ENCODE data around the gene KCNH5.
A peak's percentile ranks its signal among the peaks of the same experiment; 100 is the strongest.

The KCNH5 gene

DNA sequence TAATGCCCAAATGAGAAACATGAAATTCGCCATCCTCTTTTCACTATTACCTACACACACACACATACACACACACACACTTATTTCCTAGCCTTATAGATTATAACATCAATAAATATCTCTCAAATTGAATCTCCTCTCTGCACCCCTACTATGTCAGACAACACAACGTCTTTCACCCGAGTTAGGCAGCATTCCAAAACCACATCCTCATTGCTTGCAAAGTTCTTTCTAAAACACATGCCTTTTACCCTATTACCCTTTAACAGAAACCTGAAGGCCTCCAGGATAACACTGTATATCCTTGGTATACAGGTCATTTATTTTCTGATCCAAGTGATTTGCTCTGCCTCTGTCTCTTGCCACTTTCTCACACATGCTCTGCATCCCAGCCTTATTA lies 56.3 kb downstream of the KCNH5 start:
- peak; percentile 12 for DNase-seq (ENCODE audit: low read depth)

DNA sequence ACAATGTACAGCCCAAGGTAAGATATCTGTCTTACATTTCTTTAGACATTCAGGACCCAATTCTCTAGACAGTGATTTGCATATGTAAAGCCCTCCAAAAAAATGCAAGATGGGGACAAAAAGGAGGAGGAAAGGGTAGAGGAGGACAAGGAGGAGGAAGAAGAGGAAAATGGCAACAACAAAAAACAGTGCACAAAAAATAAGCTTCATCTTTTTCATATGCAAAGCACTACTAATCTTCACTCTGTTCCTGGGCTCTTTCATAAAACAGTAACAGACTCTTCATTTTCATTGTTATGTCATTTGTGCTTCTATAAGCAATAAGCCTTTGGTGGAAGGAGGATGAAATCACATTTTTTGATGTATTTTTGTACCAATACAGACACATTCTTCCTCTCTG lies 61.4 kb downstream of the KCNH5 start:
- no peak for DNase-seq (ENCODE audit: low read depth)

DNA sequence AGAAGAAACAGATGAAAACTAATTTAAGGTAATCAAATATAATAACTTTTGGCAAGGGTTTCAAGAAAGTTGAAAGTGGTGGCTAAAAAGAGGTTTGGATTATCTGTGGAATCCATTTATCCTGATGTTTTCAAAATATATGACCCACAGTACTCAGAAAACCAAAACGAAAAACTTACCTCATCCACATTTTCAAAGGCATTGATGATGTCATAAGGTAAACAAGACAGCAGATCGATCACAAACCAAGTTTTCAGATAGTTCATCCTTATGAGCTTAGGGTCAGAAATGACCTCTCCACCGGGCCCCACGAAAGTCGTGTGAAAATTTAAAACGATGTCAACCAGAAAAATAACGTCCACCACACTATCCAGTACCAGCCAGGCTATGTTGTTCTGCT lies 64.6 kb downstream of the KCNH5 start:
- DNase-seq (ENCODE audit: low read depth) = no peak

DNA sequence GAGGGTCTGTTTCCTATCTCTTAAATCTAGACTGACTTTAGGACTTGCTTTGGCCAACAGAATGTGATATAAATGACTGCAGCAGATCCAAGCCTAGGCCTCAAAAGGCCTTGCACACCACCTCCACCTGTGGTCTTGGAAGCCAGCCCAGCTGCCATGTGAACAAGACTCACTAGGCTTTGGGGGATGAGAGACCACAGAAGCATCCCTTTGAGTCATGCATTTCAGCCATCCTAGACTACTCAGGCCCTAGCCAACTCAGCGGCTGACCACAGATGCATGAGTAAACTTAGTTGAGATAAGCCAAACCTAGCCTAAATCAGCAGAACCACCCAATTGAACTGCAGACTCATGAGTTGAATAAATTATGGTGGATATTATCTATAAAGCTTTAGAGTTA lies 87.7 kb downstream of the KCNH5 start:
- peak; percentile 92 for DNase-seq (ENCODE audit: low read depth)

DNA sequence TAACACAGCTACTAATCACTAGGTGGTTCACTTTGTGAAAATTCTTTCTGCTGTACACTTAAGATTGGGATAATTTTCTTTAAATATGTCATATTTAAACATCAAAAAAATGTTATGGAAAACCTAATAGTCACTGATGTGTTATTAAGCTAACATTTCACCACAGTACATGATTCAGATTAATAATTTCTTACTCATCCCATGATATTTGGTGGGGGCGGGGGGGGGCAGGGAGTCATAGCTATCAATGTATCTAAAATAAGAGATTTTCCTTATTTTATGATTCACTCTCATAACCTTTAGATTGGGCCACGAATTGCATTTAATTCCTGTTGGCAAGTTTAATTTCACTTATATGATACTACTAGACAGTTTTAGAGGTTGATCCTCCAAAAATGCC lies 88.8 kb downstream of the KCNH5 start:
- DNase-seq (ENCODE audit: low read depth) = no peak

DNA sequence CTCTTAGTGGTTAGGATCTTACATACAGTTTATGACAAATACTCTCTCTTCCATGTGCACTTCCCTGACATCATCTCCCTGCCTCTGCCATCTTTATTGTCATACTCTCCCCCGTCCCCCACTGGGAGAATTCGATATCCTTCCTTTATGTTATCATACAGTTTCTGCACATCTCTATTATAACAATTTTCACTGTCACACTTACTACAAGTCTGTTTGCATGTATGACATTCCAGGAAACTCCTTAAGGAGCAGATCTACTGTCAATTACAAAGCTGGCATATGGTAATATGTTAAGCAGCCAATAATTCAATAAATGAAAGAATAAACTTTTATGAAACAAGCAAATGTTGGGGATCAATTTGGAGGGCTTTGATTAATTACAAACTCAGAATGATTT lies 91.1 kb downstream of the KCNH5 start:
- no peak for DNase-seq (ENCODE audit: low read depth)

DNA sequence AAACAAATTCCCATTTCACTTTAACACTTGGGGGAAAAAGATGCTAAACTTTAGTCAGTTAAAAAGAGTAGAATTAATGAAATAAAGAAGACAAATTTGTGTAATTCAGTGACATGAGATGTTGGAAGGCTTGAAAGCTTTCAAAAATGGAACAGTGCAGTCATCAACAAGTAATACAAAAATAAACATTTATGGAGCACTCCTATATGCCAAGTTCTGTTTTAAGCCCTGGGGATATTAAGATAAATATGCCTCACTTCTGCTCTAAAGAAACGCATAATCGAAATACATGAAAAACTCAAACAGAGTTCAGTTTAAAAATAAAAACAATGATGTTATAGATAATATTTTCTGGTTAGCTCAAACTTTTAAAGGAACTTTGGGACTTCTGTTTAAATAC lies 93.0 kb downstream of the KCNH5 start:
- no peak for DNase-seq (ENCODE audit: low read depth)

DNA sequence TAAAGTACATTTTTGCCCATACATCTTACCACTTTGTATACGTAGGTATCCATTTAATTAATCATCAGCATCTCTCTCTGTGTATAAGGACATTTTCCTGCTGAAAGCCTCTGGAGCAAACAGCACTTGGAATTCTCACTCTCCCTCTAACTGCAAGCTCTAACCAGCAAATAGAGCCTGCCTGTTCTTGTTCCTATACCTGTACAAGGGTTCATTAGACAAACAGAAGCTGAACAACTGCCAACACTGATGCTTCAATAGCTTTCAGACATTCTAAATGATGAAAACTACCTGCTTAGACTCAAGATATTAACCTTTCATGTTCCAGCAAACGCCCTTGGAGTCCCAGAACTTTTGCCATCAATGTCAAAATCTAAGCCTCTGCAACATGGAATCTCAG lies 98.0 kb downstream of the KCNH5 start:
- no peak for DNase-seq (ENCODE audit: low read depth)

DNA sequence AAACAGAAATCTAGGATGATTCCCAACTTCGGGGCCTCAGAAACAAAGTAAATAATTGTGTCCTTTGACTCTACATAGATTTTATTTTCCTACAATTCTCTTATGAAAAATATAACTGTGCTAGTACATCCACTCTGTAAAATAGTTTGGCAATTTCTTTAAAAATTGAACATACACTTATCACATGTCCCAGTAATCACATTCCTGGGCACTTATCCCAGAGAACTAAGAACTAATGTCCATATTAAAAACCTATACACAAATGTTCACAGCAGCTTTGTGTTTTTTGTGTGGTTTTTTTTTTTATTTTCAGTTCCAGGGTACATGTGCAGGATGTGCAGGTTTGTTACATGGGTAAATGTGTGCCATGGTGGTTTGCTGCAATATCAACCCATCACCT lies 99.0 kb downstream of the KCNH5 start:
- DNase-seq (ENCODE audit: low read depth) = no peak

DNA sequence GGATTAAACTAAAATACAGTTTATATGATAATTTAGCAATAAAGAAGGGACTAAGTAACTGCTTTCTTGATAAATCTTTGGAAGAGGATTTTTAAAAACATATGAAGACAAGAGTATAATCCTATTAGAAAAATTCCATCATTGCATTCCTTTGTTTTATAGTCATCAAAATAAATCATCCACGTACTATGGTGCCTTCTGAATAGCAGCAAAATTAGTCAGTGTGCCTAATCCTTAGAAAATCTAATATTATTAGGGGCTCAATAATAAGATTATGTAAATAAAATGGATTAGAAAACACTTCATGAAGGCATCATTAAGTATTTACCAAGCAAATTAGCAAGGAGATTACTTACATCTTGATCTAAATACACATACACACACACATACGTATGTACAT lies 102.1 kb downstream of the KCNH5 start:
- DNase-seq (ENCODE audit: low read depth) = peak; percentile 14

DNA sequence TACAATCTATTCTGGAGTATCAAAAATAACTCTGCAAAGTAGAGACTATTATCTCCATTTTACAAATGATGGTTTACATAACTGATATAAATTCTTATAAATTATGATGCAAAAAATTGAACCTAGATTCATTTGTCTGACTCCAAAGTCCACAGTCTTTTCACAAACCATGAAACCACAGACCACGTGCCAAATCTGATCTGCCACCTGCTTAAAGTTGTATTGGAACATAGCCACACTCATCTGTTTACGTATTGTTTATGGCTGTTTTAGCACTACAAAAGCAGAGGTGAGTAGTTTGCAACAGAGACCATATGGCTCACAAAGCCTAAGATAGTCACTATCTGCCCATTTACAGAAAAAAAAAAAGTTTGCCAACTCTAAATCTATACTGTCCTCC lies 105.3 kb downstream of the KCNH5 start:
- DNase-seq (ENCODE audit: low read depth) = no peak

DNA sequence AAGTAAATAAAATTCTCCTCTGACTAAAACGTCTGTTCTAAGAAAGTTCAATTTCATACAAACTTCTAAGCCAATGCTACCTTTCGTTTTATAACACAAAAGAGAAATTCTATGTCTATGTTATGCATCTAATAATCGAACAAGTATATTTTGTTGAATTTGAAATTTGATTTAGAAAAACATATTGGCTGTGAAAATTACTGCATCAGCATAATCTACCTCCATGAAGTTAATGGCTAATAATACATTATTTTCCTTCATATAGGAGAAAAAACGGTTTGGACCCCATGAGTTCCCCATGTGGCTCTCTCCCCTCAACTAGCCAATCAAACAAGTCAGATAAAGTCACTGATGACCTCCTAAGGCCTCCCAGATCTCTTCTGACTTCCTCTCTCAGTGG lies 106.5 kb downstream of the KCNH5 start:
- DNase-seq (ENCODE audit: low read depth) = no peak

DNA sequence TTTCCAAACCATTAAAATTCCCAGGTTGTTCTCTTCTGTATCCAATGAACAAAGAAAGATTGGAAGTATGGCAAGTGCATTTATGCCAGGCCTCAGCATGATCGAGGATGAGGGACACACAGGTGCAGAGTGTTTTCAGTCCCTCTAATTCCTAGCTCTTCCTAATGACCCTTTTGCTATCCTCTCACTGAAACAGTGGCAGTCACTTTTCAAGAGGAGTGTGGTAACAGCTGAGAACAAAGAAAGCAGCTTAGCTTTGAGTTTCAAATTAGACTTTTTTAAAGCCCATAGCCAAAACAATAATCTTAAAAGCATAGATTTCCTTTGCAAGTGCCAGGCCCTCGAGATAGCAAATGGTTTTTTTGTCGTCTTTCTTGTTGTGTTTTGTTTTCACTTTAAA lies 110.8 kb downstream of the KCNH5 start:
- DNase-seq (ENCODE audit: low read depth) = no peak

DNA sequence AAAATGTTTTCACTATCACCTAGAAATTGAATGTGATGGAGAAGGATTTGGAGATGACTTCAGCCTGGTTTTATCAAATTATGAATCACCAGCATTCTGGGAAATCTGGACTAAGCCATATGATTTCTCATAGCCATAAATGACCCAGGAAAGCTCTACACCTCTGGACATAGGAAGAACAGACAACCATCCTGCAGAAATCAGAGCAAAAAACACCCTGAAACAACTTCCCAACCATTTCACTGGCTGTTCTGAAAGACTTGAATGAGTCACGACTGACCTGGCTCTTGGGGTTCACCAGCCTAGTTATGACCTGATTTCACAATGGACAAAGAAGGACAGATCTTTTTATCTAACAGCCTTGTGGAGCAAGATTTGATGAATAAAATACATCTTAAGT lies 123.8 kb downstream of the KCNH5 start:
- DNase-seq (ENCODE audit: low read depth) = no peak

DNA sequence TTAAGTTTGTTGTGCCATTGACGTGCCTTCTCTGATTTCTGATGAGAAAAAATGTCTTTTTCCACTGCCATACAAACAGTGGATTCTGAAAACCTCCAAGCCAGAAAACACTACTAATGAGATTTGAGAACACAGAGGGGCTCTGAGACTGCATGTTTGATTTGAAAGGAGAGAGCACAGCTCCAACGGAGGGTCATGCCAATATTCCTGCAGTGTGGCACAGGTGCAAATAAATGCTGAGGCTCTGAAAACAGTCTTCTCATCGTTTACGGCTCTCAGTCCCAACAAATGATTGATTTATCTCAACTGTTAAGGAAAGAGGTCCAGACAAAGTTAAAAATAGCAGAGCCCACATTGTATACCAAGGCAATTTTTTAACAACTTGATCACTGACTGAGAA lies 128.7 kb downstream of the KCNH5 start:
- DNase-seq (ENCODE audit: low read depth) = no peak

DNA sequence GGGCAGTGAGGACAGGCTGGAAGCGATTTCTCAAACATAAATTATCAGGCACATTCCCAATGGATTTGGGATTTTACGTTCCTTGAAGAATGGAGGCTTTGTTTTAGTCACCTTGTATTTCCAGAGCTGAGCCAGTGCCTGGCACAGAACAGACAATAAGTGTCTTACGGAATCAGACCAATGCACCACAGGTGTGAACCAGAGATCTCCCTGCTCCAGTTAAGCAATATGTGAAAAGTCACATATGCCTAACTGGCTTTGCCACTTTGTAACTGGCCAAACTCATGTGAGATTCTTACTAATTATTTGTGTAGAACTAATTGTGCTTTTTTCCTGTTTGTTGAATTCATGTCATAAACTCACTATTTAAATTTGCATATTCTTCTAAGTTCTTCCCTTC lies 130.4 kb downstream of the KCNH5 start:
- DNase-seq (ENCODE audit: low read depth) = no peak

DNA sequence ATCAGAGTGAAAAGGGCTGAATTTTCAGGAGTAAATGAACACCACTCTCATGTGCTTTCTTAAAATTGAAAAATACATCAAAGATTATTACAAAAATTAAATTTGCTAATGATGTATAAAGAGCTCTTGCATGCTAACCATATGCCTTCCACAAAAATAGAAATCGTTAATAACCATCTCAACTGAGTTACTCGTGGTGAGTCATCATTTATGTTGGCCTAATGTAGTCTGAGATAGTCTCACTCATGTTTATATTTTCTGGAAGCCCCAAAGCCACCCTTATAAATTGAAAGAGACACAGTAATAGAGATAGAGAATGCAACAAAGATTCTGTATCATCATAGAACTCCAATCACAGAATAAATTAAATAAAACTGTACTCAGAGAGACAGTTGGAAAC lies 131.2 kb downstream of the KCNH5 start:
- peak; percentile 10 for DNase-seq (ENCODE audit: low read depth)

DNA sequence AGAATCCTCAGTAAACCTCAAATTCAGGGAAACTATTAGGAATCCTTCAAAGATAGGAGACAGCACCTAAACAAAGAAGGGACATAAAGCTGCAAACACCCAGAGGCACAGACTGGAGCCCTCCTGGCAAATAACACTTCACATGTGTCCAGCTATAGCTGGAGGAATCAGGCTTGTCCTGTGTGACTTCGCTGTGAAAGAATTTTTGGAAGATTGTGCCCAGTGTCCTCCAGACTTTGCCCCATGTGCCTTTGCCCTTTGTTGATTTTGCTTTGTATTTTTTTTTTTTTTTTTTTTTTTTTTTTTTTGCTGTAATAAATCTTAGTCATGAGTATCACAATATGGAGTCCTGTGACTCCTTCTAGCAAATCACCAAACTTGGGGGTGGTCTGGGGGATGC lies 136.8 kb downstream of the KCNH5 start:
- DNase-seq (ENCODE audit: low read depth) = no peak

DNA sequence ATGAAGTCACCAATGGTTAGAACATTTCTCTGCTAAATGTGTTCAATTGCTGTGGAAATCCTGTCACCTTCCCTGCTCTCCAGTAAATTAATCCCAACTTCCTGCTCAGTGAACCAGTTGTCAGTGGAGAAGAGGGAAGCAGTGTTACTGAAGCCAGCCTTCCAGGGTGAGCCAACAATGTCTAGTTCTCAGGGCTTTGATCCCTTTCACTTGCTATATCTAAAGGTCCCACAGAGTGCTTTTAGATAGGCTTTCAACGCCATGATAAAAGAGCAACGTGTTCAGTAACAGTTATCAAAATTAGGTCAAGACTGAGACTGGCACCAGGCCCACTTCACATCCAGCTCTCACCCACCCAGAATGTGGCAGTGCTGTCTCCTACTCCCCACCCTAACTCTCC lies 139.7 kb downstream of the KCNH5 start:
- no peak for DNase-seq (ENCODE audit: low read depth)

DNA sequence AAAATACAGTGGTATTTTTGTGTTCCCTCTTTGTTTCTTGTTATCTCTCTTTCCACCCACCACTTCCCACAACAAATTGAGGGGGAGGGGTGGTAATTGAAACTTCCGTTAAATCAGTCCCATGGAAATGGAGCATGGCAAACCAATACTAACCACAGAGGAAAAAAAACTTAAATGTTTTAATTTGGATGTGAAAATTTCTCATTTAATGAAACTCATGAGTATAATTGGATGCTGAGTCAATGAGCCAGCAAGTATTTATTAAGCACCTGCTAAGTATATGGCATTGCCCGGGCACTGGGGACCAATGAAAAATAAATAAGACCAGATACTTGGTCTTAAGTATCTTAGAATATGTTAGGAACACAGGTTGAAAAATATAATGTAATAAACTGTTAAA lies 147.5 kb downstream of the KCNH5 start:
- no peak for DNase-seq (ENCODE audit: low read depth)

DNA sequence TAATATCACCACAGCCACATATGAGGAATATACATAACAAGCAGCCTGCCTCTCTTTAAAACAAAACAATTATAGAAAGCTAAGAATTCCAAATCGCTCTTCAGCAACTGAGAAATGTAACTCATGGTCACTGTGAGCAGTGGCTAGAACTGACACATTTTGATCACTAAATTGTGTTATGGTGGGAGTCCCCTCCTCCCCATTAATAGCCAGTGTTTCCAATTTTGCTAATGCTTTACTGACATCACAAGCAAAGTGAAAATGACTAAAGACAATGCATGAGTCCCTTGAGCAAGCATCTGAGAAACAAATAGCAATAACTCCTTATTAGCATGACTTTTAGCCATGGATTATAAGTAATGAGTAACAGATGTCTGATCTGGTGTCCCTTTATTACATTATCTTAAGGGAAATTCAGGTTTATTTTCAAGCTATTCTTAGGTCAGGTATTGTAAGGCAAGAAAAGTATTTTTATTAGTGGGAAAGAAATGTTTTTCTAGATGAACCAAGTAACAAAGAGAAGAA lies 148.3 kb downstream of the KCNH5 start:
- DNase-seq (ENCODE audit: low read depth) = no peak

DNA sequence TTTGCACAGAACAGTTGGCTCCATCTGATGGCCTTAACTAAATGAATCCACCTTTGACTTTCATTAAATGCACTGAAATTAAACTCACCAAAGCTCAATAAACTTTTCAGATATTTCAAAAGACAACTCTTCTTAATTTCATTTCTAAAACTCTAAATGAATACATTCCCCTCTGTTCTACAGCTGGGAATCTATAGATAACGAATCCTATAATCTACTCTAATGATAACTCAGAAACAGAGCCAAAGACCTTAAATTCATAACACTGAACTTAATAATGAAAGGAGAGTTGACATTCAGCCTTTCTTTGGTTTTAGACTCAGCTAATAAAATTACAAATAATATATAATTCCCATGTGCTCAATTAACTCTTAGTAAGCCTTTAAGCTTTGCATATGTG lies 150.5 kb downstream of the KCNH5 start:
- no peak for DNase-seq (ENCODE audit: low read depth)

DNA sequence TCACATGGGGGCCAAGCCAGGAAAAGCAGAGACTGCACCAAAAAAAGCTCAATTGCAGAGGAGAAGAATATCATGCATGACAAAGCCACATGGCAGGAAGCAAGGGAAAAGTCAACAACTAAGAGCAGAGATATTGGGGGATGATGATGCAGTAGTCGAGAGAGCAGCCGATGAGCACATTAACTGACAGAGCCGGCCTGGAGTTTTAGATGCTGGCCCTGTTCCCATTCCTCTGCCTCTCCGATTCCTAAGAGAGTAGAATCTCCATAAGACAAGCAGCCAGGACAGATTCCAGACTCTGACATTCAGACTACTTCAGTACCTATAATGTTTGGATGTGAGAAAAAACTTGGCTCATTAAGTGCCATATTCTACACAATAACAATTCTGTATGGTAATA lies 155.9 kb downstream of the KCNH5 start:
- DNase-seq (ENCODE audit: low read depth) = no peak

DNA sequence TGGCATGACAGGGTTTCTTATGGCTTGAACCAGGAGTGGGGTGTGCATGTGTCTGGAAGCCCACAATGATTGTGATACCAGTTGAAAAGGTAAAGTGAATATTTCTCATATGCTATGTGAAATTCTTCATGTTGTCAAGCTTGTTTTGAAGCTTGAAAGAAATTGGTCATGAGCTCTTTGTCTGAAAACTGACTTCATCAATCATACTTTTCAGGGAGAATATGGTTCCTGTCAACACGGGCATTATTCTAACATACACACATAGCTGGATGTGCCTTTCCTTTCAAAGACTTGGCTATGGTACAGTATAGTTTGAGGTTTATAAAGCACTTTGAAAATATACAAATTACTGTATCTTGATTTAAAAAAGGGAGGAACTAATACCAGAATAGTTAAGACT lies 158.8 kb downstream of the KCNH5 start:
- DNase-seq (ENCODE audit: low read depth) = no peak

DNA sequence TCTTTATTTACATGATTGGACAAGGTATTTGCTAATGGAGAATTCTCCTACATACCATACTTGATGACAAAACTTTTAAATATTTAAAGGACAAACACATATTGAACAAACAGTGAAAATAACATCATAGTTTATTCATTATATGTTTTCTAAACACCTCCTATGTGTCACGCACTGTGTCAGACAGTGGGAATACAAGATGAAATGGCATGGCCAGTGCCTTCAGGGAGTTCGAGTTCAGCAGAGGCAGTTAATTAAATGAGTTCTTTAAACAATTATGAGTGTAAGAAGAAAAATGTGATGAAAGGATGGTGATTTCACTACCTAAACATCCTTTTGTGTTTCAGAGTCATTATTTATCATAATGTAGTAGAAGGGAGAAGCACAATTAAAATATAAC lies 159.8 kb downstream of the KCNH5 start:
- DNase-seq (ENCODE audit: low read depth) = no peak

All from iris pigment epithelial cell (primary cell).